ENCODE results near the gene ODC1. TPM values are rescaled to one million over a fixed set of nuclear protein-coding genes. Genes with fewer than 3 reads are reported as not detected.
"Not testable (repeated sequence)": the region's sequence is repeated elsewhere in the genome, so short reads cannot be mapped to it uniquely, and the experiment has no call there.

ODC1 gene
- total RNA-seq, 2 donors from 2014 or later, result 31.9 to 59.7 TPM

GRCh38 chr2:10489842-10490555 is 41.9 kb upstream of the ODC1 start:
- H3K9me3 ChIP-seq, result no peaks in the 10 kb centered on the region
- peak in 1 of 4 donors; percentile 1 for DNase-seq
- no peak for ATAC-seq
- no peak for TF ChIP-seq CTCF (IDR thresholded peaks at IDR 0.05)
- no peak for TF ChIP-seq POLR2A (IDR thresholded peaks at IDR 0.05)
- no peaks in the 10 kb centered on the region for H3K27me3 ChIP-seq
- no peak overlapping the region for H3K4me3 ChIP-seq
- no peak overlapping the region for H3K27ac ChIP-seq
- H3K36me3 ChIP-seq (replicated peaks in 1 of 2; ENCODE audit: insufficient read depth in 1 of 2, low read depth in 2 of 2), result no peaks in the 10 kb centered on the region
- 83 to 90% methylated on average over 13 of the region's 13 CpGs for WGBS, 2 donors
- intact Hi-C loops (cut with DNase I), result no loop called here
- peaks cover 13% of the 10 kb centered on the region for H3K4me1 ChIP-seq

- H3K27ac ChIP-seq; H3K4me3 ChIP-seq; H3K9me3 ChIP-seq; intact Hi-C loops (cut with DNase I); DNase-seq; H3K36me3 ChIP-seq (replicated peaks in 1 of 2; ENCODE audit: insufficient read depth in 1 of 2, low read depth in 2 of 2); H3K27me3 ChIP-seq; ATAC-seq: not testable (repeated sequence)
- peaks cover 13% of the 10 kb centered on the region for H3K4me1 ChIP-seq
- WGBS, 2 donors, result 77 to 89% methylated on average over 8 of the region's 8 CpGs
Observed at GRCh38 chr2:10488142-10488541, 40.0 kb upstream of the ODC1 start.

- H3K36me3 ChIP-seq (replicated peaks in 1 of 2; ENCODE audit: insufficient read depth in 1 of 2, low read depth in 2 of 2); intact Hi-C loops (cut with DNase I); H3K4me3 ChIP-seq; H3K27me3 ChIP-seq; H3K9me3 ChIP-seq; H3K27ac ChIP-seq; ATAC-seq; DNase-seq: not testable (repeated sequence)
- WGBS, 2 donors, result 81 to 95% methylated on average over 4 to 5 of the region's 5 CpGs
- H3K4me1 ChIP-seq, result peaks cover 13% of the 10 kb centered on the region
Observed at GRCh38 chr2:10487741-10488104, 39.6 kb upstream of the ODC1 start.

GRCh38 chr2:10487081-10487740 is 39.1 kb upstream of the ODC1 start:
- H3K4me1 ChIP-seq, result peaks cover 13% of the 10 kb centered on the region
- WGBS, 2 donors, result 49 to 53% methylated on average over 13 to 14 of the region's 14 CpGs
- no peaks in the 10 kb centered on the region for H3K27me3 ChIP-seq
- H3K4me3 ChIP-seq, result no peak overlapping the region
- intact Hi-C loops (cut with DNase I), result no loop called here
- no peak for ATAC-seq
- TF ChIP-seq POLR2A (IDR thresholded peaks at IDR 0.05) (no peak), CTCF (IDR thresholded peaks at IDR 0.05) (no peak)
- H3K36me3 ChIP-seq (replicated peaks in 1 of 2; ENCODE audit: insufficient read depth in 1 of 2, low read depth in 2 of 2), result no peaks in the 10 kb centered on the region
- no peak overlapping the region for H3K27ac ChIP-seq
- DNase-seq, result no peak
- no peaks in the 10 kb centered on the region for H3K9me3 ChIP-seq

- TF ChIP-seq CTCF (IDR thresholded peaks at IDR 0.05), result no peak
- no peak for TF ChIP-seq POLR2A (IDR thresholded peaks at IDR 0.05)
- H3K9me3 ChIP-seq, result no peaks in the 10 kb centered on the region
- peak in 3 of 4 donors; percentile 35 to 58 (median 41) for DNase-seq
- H3K4me1 ChIP-seq, result peaks cover 13% of the 10 kb centered on the region
- 46 to 51% methylated on average over 5 of the region's 5 CpGs for WGBS, 2 donors
- no peak overlapping the region for H3K27ac ChIP-seq
- no peak for ATAC-seq
- H3K27me3 ChIP-seq, result no peaks in the 10 kb centered on the region
- H3K36me3 ChIP-seq (replicated peaks in 1 of 2; ENCODE audit: insufficient read depth in 1 of 2, low read depth in 2 of 2), result no peaks in the 10 kb centered on the region
- no peak overlapping the region for H3K4me3 ChIP-seq
- intact Hi-C loops (cut with DNase I), result no loop called here
Observed at GRCh38 chr2:10486601-10487079, 38.5 kb upstream of the ODC1 start.
